HepG2 (cell line): Measurements from ENCODE around the gene WDR31. TPM values are rescaled to one million over a fixed set of nuclear protein-coding genes. Genes with fewer than 3 reads are reported as not detected.

Experiments used
- BCL6 ChIP-seq: IDR thresholded peaks from 2 replicates; pipeline ENCODE4 v1.6.1; 2016; ENCODE audit warnings: missing genetic modification reagents, missing compliant biosample characterization
- FOSL2 ChIP-seq: sonication (generic); formaldehyde crosslinking; IDR thresholded peaks from 2 replicates; pipeline ENCODE4 v1.4.0; 2020; ENCODE audit warnings: missing genetic modification reagents
- HNF4A ChIP-seq: sonication (generic); formaldehyde crosslinking; IDR thresholded peaks from 2 replicates; pipeline ENCODE4 v1.4.0; 2020; ENCODE audit warnings: missing genetic modification reagents
- KAT8 ChIP-seq: IDR thresholded peaks from 2 replicates; pipeline ENCODE4 v1.6.1; 2016; ENCODE audit warnings: missing genetic modification reagents, missing compliant biosample characterization
- KLF16 ChIP-seq, 2 experiments: sonication (generic) in 1 of 2; formaldehyde crosslinking in 1 of 2; IDR thresholded peaks; 2 replicates each; pipeline versions ENCODE4 v1.6.1 to v1.8.0; 2016 to 2023; ENCODE audit warnings: missing genetic modification reagents in 2 of 2, missing compliant biosample characterization in 1 of 2
- MYPOP ChIP-seq: sonication (generic); formaldehyde crosslinking; IDR thresholded peaks from 2 replicates; pipeline ENCODE4 v1.8.1; 2023; ENCODE audit warnings: mild to moderate bottlenecking, moderate library complexity, missing genetic modification reagents
- NCOA2 ChIP-seq: sonication (generic); formaldehyde crosslinking; IDR thresholded peaks from 2 replicates; pipeline ENCODE4 v1.8.0; 2022; ENCODE audit warnings: inconsistent platforms
- PHB2 ChIP-seq: fragments of 450-650 bp; IDR thresholded peaks from 2 replicates; pipeline ENCODE4 v1.6.1; 2018; ENCODE audit not compliant: partially characterized antibody
- PHF21A ChIP-seq: sonication (generic); formaldehyde crosslinking; IDR thresholded peaks from 2 replicates; pipeline ENCODE4 v1.5.0; 2020; ENCODE audit warnings: mild to moderate bottlenecking, missing genetic modification reagents
- POLR2A ChIP-seq, 2 experiments: IDR thresholded peaks; 2 replicates each; pipeline ENCODE4 v1.6.1; 2011; ENCODE audit warnings: low read depth in 2 of 2, low read length in 2 of 2, mild to moderate bottlenecking in 1 of 2, moderate library complexity in 1 of 2; ENCODE audit not compliant: insufficient read depth in 1 of 2
- PPARG ChIP-seq: conservative IDR thresholded peaks from 2 replicates; pipeline ENCODE4 v1.6.1; 2016; ENCODE audit warnings: missing biosample characterization, missing genetic modification reagents
- SKI ChIP-seq: fragments of 450-650 bp; IDR thresholded peaks from one replicate; pipeline ENCODE4 v1.6.1; 2018; ENCODE audit warnings: mild to moderate bottlenecking; ENCODE audit not compliant: partially characterized antibody
- SOX13 ChIP-seq, 3 experiments: fragments of 450-650 bp in 1 of 3; sonication (generic) in 1 of 3; formaldehyde crosslinking in 1 of 3; IDR thresholded peaks in 2 of 3; conservative IDR thresholded peaks in 1 of 3; 2 replicates each; pipeline versions ENCODE4 v1.5.0 to v1.6.1; 2016 to 2020; ENCODE audit warnings: antibody characterized with exemption in 1 of 3, mild to moderate bottlenecking in 1 of 3, missing compliant biosample characterization in 1 of 3, missing genetic modification reagents in 1 of 3, moderate library complexity in 1 of 3
- SRY ChIP-seq: sonication (generic); formaldehyde crosslinking; IDR thresholded peaks from 2 replicates; pipeline ENCODE4 v1.8.0; 2022; ENCODE audit warnings: mild to moderate bottlenecking, missing genetic modification reagents
- THRA ChIP-seq: sonication (generic); formaldehyde crosslinking; IDR thresholded peaks from 2 replicates; pipeline ENCODE4 v1.4.0; 2020; ENCODE audit warnings: missing genetic modification reagents, borderline replicate concordance
- ZMAT3 ChIP-seq: sonication (generic); formaldehyde crosslinking; conservative IDR thresholded peaks from 2 replicates; pipeline ENCODE4 v1.7.0; 2021; ENCODE audit warnings: missing genetic modification reagents
- ZMYM4 ChIP-seq: sonication (generic); formaldehyde crosslinking; IDR thresholded peaks from 2 replicates; pipeline ENCODE4 v1.8.1; 2023; ENCODE audit warnings: mild to moderate bottlenecking, missing genetic modification reagents
- ZNF12 ChIP-seq: sonication (generic); formaldehyde crosslinking; IDR thresholded peaks from 2 replicates; pipeline ENCODE4 v1.5.0; 2020; ENCODE audit warnings: missing genetic modification reagents
- ZNF224 ChIP-seq: sonication (generic); formaldehyde crosslinking; IDR thresholded peaks from 2 replicates; pipeline ENCODE4 v1.5.0; 2020; ENCODE audit warnings: mild to moderate bottlenecking, missing genetic modification reagents
- ZNF274 ChIP-seq: sonication (generic); formaldehyde crosslinking; IDR thresholded peaks from 2 replicates; pipeline ENCODE4 v1.5.1; 2020; ENCODE audit warnings: mild to moderate bottlenecking, missing genetic modification reagents
- ZNF576 ChIP-seq: sonication (generic); formaldehyde crosslinking; IDR thresholded peaks from 2 replicates; pipeline ENCODE4 v1.4.0; 2020; ENCODE audit warnings: mild to moderate bottlenecking, missing genetic modification reagents
- ZNF597 ChIP-seq: sonication (generic); formaldehyde crosslinking; IDR thresholded peaks from 2 replicates; pipeline ENCODE4 v1.5.0; 2020; ENCODE audit warnings: missing genetic modification reagents
- polyA plus RNA-seq, 8 experiments: library from polyadenylated mRNA; depleted of rRNA in 3 of 8; stranded (reverse) in 7 of 8; unstranded in 1 of 8; fragments of >200 nt; fragmentation: Illumina TruSeq in 4 of 8; extraction: Trizol in 4 of 8; gene quantifications; 2 replicates each; pipeline versions ENCODE4 v1.2.1 to v1.2.3, GENCODE V29; 2011 to 2016; ENCODE audit warnings: low read depth in 4 of 8, missing spikeins in 1 of 8, mixed read lengths in 1 of 8; ENCODE audit not compliant: insufficient read depth in 1 of 8
- total RNA-seq, 5 experiments: library from RNA; depleted of rRNA; stranded (reverse); fragments of >200 nt; fragmentation: Illumina TruSeq; extraction: Trizol; gene quantifications; 2 replicates each; pipeline ENCODE4 v1.2.3, GENCODE V29; 2016; ENCODE audit warnings: low read depth in 1 of 5
- TF ChIP-seq, protein P1 (sequence below): sonication (generic); formaldehyde crosslinking; conservative IDR thresholded peaks from 2 replicates; pipeline ENCODE4 v1.8.0; 2022; ENCODE audit warnings: mild to moderate bottlenecking, moderate library complexity, missing genetic modification reagents
- TF ChIP-seq, protein P2 (sequence below): IDR thresholded peaks from 2 replicates; pipeline ENCODE4 v1.6.1; 2016; ENCODE audit warnings: missing genetic modification reagents, missing compliant biosample characterization

WDR31 gene
- total and polyA plus RNA-seq, 2 of the 13 experiments (the other 11 are each of a cell fraction or from before 2014, with no cell fraction given): 0.33 to 1.7 TPM

DNA sequence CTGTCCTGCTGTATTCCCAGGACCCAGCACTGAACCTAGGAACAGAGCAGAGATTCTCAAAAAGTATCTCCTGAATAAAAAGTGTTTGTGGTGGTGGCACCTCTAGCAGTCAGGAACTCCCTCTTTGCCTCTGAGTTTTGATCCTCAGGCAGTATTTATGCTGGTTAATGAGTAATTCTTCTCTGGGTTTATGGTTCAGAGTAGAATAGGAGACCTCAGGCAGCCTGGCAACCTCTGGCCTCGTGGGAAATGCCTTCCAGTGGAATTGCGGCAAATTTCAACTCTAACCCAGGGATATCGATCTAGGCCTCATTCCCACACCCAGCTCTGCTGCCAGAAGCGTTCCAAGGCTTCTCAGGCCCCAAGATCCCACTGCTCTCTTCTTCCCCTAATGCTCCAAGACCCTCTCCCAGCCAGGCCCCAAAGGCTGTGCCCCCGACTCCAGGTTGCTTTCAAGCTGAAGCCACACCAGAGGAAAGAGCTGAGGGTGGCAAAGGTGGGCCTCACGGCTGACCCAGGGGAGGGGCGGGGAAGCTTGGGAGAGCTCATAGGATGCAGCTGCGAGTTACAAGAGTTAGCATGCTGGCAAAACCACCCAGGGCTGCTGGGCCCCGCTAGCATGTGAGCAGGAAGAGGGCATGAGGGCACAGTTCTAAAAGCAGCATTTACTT, 47.6 kb upstream of the WDR31 start (continued):
- TF ChIP-seq, protein P1, sequence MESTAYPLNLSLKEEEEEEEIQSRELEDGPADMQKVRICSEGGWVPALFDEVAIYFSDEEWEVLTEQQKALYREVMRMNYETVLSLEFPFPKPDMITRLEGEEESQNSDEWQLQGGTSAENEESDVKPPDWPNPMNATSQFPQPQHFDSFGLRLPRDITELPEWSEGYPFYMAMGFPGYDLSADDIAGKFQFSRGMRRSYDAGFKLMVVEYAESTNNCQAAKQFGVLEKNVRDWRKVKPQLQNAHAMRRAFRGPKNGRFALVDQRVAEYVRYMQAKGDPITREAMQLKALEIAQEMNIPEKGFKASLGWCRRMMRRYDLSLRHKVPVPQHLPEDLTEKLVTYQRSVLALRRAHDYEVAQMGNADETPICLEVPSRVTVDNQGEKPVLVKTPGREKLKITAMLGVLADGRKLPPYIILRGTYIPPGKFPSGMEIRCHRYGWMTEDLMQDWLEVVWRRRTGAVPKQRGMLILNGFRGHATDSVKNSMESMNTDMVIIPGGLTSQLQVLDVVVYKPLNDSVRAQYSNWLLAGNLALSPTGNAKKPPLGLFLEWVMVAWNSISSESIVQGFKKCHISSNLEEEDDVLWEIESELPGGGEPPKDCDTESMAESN: peak; percentile 72; the same call in 1 of the 2 replicates
- TF ChIP-seq MYPOP (CRISPR knock-in tag) (peak; percentile 54; the same call in 1 of the 2 replicates), ZNF224 (CRISPR knock-in tag) (peak; percentile 78), SOX13 (IDR thresholded peaks at IDR 0.05) (no peak), SOX13 (CRISPR knock-in tag; conservative IDR thresholded peaks at IDR 0.05 in 1 of 2, IDR thresholded peaks at IDR 0.05 in 1 of 2) (peak in 1 of 2 experiments; percentile 73; a peak in 2 of 4 replicates), BCL6 (CRISPR knock-in tag) (peak; percentile 72), ZNF274 (CRISPR knock-in tag) (peak; percentile 65), ZMYM4 (CRISPR knock-in tag) (peak; percentile 67), ZNF12 (CRISPR knock-in tag) (peak; percentile 40; the same call in 1 of the 2 replicates), THRA (CRISPR knock-in tag) (peak; percentile 93), PHF21A (CRISPR knock-in tag) (peak; percentile 85), KLF16 (CRISPR knock-in tag; IDR thresholded peaks at IDR 0.05) (no peak; a peak in 1 of 4 replicates), SRY (CRISPR knock-in tag) (peak; percentile 46; the same call in 1 of the 2 replicates), ZNF597 (CRISPR knock-in tag) (no peak), FOSL2 (CRISPR knock-in tag) (peak; percentile 52), POLR2A (IDR thresholded peaks at IDR 0.05; ENCODE audit: insufficient read depth in 1 of 2, low read depth in 2 of 2, low read length in 2 of 2) (peak; percentile 63 to 65), SKI (peak; percentile 48), NCOA2 (CRISPR knock-in tag) (peak; percentile 64), KAT8 (CRISPR knock-in tag) (peak; percentile 78; the same call in 1 of the 2 replicates), PPARG (CRISPR knock-in tag) (peak; percentile 92), PHB2 (no peak), ZMAT3 (CRISPR knock-in tag) (peak; percentile 51; the same call in 1 of the 2 replicates), HNF4A (CRISPR knock-in tag) (peak; percentile 86), ZNF576 (no peak)
- TF ChIP-seq, protein P2, sequence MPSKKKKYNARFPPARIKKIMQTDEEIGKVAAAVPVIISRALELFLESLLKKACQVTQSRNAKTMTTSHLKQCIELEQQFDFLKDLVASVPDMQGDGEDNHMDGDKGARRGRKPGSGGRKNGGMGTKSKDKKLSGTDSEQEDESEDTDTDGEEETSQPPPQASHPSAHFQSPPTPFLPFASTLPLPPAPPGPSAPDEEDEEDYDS: peak; percentile 86
